Measurements from ENCODE around the gene ATF6.

GRCh38 chr1:162009501-162010174 lies 243.5 kb downstream of the ATF6 start:
- TF ChIP-seq CTCF (IDR thresholded peaks at IDR 0.05) (no peak), SIN3A (IDR thresholded peaks at IDR 0.05; ENCODE audit: borderline replicate concordance, insufficient read depth, low read depth, low read length) (no peak), POLR2AphosphoS5 (IDR thresholded peaks at IDR 0.05; ENCODE audit: low read depth, low read length) (no peak), TCF7L2 (IDR thresholded peaks at IDR 0.05; ENCODE audit: low read depth, low read length) (no peak)

Data from Panc1 (cell line).